ENCODE measurements around the gene ATP13A4.

Gene ATP13A4

GRCh38 chr3:193407112-193407511 lies 147.6 kb downstream of the ATP13A4 start:
- in situ Hi-C loops (cut with MboI; ENCODE audit: low sequenced_read_pairs), result no loop called here

GRCh38 chr3:193403307-193403706 lies 151.4 kb downstream of the ATP13A4 start:
- in situ Hi-C loops (cut with MboI; ENCODE audit: low sequenced_read_pairs), result no loop called here

- in situ Hi-C loops (cut with MboI; ENCODE audit: low sequenced_read_pairs), result no loop called here
Observed at GRCh38 chr3:193400304-193400703, 154.4 kb downstream of the ATP13A4 start.

GRCh38 chr3:193396451-193397244 lies 158.0 kb downstream of the ATP13A4 start:
- in situ Hi-C loops (cut with MboI; ENCODE audit: low sequenced_read_pairs), result no loop called here

DNA sequence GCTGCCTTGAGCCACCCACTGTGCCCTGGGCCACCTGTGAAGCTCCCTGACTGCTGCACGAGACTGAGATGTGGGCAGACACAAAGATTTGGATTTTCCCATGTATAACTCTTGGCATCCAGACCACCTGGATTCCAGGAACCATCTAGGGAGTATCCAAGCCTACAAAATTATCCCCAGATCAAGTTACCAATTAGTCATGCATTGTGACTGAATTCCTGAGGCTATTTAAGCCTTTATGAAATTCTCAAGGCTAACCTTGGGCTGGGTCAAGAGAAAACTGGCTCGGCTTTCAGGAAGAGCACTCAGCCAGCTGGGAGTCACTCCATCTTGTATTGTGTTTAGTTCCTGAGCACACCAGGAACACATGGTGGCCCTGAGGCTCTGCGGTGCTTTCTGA lies 162.8 kb downstream of the ATP13A4 start:
- in situ Hi-C loops (cut with MboI; ENCODE audit: low sequenced_read_pairs), result no loop called here

GRCh38 chr3:193389335-193389734 lies 165.4 kb downstream of the ATP13A4 start:
- in situ Hi-C loops (cut with MboI; ENCODE audit: low sequenced_read_pairs), result no loop called here

DNA sequence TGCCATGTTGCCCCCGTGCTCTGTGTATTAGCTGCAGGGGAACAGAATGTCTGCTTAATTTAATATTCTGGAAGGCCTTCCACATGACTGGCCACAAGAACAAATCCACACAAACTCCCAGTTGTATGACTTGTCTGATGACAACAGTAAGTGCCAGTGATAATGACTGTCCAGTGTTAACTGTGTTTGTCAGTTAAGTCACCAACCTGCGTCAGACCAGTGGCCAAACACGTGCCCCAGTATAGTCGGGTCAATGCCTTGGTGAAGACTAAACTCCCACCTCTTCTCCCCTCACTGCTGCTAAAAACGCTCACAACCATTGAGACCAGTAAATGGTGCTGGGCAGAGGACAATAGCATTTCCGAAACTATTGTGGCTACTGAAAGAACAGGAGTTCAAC lies 166.3 kb downstream of the ATP13A4 start:
- in situ Hi-C loops (cut with MboI; ENCODE audit: low sequenced_read_pairs), result no loop called here

DNA sequence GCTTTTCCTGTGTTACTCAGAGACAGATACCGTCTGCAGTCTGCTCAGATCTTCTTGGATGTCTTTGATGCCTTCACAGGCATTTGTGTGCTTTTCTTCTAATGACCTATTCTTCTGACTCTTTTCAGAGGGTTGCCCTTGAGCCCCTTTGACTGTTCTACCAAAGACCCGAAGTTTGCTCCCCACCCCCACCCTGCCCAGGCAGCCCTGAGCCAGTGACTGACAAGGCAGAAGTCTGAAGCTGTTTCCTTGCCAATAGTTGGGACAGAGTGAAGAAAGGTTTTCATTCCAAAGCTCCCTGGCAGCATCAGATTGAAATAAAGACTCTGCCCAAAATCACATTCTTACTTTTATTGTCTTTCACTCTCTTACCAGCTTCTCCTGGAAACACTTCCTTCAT lies 167.1 kb downstream of the ATP13A4 start:
- in situ Hi-C loops (cut with MboI; ENCODE audit: low sequenced_read_pairs), result no loop called here

GRCh38 chr3:193378706-193379105 lies 176.0 kb downstream of the ATP13A4 start, which contains the start of gene ATP13A5:
TSS of gene ATP13A5 (minus strand) at chr3:193378753. CDS start at chr3:193378725, 28 bp downstream.
- in situ Hi-C loops (cut with MboI; ENCODE audit: low sequenced_read_pairs), result no loop called here

DNA sequence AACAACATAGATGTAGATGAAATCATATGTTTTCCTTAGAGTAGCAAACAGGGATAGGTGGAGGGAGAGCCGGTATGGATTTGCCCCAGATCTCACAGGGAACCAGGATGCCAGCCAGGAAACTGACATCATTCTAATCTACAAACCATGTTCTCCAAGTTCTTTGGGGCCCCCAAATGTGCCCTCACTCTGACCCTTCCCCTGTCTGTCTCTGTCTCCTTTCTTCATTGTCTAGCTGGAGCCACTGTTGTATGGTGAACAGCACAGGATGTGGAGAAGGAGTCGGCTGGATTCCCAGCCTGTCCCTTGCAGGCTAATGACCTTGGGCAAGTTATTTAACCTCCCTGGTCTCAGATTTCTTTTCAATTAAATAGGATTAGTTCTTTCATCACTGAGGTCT lies 177.1 kb downstream of the ATP13A4 start:
- in situ Hi-C loops (cut with MboI; ENCODE audit: low sequenced_read_pairs), result no loop called here

DNA sequence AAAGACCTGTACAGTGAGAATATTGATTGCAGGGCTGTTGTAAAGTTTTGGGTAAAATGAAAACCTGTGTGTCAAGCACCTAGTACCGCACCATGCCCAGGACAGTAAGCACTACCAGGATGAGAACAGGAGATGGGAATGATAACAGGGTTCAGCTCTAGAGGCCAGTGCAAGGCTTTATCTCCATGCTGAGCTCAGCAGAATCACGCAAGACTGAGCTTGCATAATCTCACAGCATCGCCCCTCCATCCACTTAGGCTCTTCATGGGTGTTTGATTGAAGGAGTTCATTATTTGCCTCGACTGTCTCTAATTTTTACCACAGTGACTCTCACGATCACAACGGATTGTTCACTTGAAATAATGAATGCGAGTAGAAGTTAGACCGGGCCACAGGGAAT lies 179.1 kb downstream of the ATP13A4 start:
- in situ Hi-C loops (cut with MboI; ENCODE audit: low sequenced_read_pairs), result no loop called here

DNA sequence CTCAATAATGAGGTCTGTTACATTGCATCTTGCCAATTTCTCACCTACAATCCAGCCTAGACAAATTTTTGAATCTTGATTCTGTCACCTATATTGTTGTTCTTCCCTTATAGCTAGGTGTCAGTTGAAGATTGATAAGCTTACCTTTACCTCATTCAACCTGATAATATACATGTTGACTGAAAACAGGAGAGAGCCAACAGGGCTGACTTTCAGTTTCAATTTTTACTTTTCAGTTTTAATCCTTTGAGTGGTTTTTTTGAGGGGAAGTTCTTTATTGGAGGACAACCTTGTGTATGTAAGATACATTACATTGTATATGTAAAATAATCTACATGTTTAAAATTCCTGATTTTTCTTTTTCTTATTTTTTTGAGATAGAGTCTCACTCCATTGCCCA lies 181.9 kb downstream of the ATP13A4 start:
- in situ Hi-C loops (cut with MboI; ENCODE audit: low sequenced_read_pairs), result no loop called here

- in situ Hi-C loops (cut with MboI; ENCODE audit: low sequenced_read_pairs), result no loop called here
Observed at GRCh38 chr3:193367868-193368267, 186.8 kb downstream of the ATP13A4 start.

GRCh38 chr3:193357291-193357690 lies 197.4 kb downstream of the ATP13A4 start:
- in situ Hi-C loops (cut with MboI; ENCODE audit: low sequenced_read_pairs), result no loop called here

DNA sequence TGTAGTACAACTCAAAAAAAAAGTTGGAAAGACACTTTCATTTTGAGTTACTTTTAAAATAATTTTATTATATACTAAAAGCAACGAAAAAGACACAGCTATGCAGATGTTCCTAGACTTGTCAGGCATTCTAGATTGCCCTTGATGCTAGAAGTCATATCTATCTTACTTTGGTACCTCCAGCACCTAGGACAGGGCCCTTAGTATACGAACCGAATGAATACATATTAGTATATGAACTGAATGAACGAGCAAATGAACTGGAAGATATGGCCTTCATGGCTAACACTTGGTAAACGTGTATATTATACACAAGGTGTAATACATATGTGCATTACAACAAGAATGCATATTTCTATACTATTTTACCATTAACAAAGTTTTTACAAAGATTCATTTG lies 200.3 kb downstream of the ATP13A4 start:
- in situ Hi-C loops (cut with MboI; ENCODE audit: low sequenced_read_pairs), result no loop called here

Data from HL-60/S4 (cell line).